Epithelial cell of esophagus (primary cell): ENCODE data around the gene SSR2.

Source experiments
- DNase-seq: peaks from one replicate; pipeline ENCODE4 v3.0.0; 2010; ENCODE audit warnings: low read depth
- H3K4me3 ChIP-seq: 2 replicates; pipeline ENCODE4 v1.5.1; 2011; ENCODE audit warnings: mild to moderate bottlenecking, low read length, control low read depth
- CTCF ChIP-seq: IDR thresholded peaks from 2 replicates; pipeline ENCODE4 v1.5.1; 2011; ENCODE audit warnings: low read depth, mild to moderate bottlenecking, low read length, control low read depth, inconsistent platforms; ENCODE audit not compliant: insufficient read depth; ENCODE audit errors: missing control alignments

The SSR2 gene

GRCh38 chr1:156006666-156007376, 13.9 kb downstream of the SSR2 start:
- no peak for TF ChIP-seq CTCF
- H3K4me3 ChIP-seq: no peak overlapping the region
- DNase-seq: peak; percentile 30

GRCh38 chr1:156004843-156005584, 15.7 kb downstream of the SSR2 start:
- no peak for TF ChIP-seq CTCF
- no peak for DNase-seq
- H3K4me3 ChIP-seq: no peak overlapping the region

GRCh38 chr1:156003923-156004188, 16.9 kb downstream of the SSR2 start:
- TF ChIP-seq CTCF: no peak
- H3K4me3 ChIP-seq: no peak overlapping the region
- no peak for DNase-seq

GRCh38 chr1:156002188-156002911, 18.4 kb downstream of the SSR2 start:
- no peak for TF ChIP-seq CTCF
- DNase-seq: no peak
- no peak overlapping the region for H3K4me3 ChIP-seq

GRCh38 chr1:156001662-156002171, 19.0 kb downstream of the SSR2 start:
- no peak overlapping the region for H3K4me3 ChIP-seq
- no peak for DNase-seq
- no peak for TF ChIP-seq CTCF

GRCh38 chr1:156001021-156001661, 19.6 kb downstream of the SSR2 start:
- H3K4me3 ChIP-seq: no peak overlapping the region
- DNase-seq: no peak
- no peak for TF ChIP-seq CTCF
